Measurements from ENCODE around the gene TRPM6.
A peak's percentile ranks its signal among the peaks of the same experiment; 100 is the strongest.
"Not testable (repeated sequence)": the region's sequence is repeated elsewhere in the genome, so short reads cannot be mapped to it uniquely, and the experiment has no call there.

TRPM6 gene

DNA sequence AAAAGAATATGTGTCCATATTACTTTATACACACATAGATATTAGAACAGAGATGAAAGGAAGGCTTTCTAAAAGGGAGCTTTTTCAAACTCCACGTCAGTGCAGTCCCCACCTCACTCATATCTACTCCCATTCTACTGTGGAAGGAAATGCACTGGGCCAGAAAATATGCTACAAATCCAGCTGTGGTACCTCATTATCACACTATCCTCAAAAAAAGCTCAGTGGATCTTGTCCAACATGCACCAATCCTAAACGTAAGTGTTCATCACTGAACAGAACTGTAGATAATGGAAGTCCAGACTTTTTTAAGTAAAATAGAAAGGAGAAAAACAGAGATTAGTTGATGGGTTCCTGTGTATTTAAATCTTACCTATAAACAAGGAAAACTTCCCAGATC is 27.9 kb downstream of the TRPM6 start:
- no peak for DNase-seq (ENCODE audit: low read depth)

GRCh38 chr9:74858751-74859414 is 28.8 kb downstream of the TRPM6 start:
- no peak for DNase-seq (ENCODE audit: low read depth)

DNA sequence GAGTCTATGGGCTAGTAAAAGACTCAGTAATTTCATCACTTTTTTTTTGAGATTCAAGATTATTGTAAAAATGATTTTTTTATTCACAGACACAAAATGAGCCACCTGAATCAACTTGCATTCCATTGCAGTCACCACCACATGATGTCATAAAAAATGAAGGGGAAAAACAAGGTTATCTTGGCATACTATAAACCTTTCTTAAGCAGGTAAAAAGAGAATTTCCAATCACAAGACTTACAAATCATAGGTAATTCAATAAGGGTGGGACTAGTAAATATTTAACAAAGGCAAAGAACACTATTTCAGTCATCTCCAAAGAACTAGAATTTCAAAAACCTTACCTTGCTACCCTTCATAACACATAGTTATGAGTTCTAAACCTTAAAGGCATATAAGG is 30.7 kb downstream of the TRPM6 start:
- DNase-seq (ENCODE audit: low read depth) = no peak

GRCh38 chr9:74855072-74855471 is 32.6 kb downstream of the TRPM6 start:
- DNase-seq (ENCODE audit: low read depth) = no peak

DNA sequence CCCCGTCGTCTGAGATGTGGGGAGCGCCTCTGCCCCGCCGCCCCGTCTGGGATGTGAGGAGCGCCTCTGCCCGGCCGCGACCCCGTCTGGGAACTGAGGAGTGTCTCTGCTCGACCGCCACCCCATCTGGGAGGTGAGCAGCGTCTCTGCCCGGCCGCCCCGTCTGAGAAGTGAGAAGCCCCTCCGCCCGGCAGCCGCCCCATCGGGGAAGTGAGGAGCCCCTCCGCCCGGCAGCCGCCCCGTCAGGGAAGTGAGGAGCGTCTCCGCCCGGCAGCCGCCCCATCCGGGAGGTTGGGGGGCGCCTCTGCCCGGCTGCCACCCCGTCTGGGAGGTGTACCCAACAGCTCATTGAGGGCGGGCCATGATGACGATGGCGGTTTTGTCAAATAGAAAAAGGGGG is 34.7 kb downstream of the TRPM6 start:
- not testable (repeated sequence) for DNase-seq (ENCODE audit: low read depth)

GRCh38 chr9:74848153-74848525 is 39.6 kb downstream of the TRPM6 start:
- DNase-seq (ENCODE audit: low read depth) = no peak

DNA sequence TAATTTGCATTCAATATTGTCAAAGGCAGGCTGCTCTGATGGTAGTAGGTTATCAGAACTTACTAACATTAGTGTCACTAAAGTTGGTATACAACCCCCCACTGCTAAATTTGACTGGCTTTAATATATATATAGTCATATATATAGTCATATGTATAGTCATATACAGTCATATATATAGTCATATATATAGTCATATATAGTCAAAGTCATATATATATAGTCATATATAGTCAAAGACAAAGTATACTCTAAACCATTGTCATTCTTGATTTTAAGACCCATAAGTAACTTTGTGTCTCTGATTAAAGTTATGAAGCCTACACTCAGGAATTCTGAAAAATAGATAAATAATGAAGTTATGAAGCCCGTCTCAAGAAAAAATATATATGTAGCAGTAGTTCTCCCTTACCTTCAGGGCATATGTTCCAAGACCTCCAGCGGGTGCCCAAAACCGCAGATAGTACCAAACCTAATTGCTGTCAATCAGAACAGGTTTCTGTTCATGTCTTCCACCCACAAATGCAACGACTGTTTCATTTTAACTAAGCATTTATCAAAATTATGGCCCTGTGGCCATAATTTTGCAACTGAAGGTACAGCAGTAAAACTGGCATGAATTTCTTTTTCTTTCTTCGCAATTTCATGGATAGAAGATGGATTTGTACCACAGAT is 40.1 kb downstream of the TRPM6 start:
- no peak for DNase-seq (ENCODE audit: low read depth)

DNA sequence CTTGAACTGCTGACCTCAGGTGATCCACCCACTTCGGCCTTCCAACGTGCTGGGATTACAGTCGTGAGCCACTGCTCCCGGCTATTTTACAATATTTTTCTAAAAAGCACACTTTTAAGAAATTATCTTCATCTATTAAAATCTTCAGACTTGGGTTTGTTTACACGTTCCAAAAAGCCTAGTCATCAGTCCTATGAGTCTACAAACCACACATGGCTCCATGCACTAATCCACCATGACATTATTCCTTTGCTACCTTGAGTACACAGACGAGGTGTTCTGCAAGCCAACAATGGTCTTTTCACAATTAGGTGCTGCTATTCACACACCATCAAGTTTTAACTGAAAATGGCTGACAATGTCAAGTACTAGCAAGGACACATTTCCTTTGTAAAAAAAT is 41.0 kb downstream of the TRPM6 start:
- no peak for DNase-seq (ENCODE audit: low read depth)

- DNase-seq (ENCODE audit: low read depth) = no peak
Observed at GRCh38 chr9:74838351-74838750, 49.4 kb downstream of the TRPM6 start.

GRCh38 chr9:74824654-74825053 is 63.1 kb downstream of the TRPM6 start:
- no peak for DNase-seq (ENCODE audit: low read depth)

- no peak for DNase-seq (ENCODE audit: low read depth)
Observed at GRCh38 chr9:74821636-74822035, 66.1 kb downstream of the TRPM6 start.

- DNase-seq (ENCODE audit: low read depth) = no peak
Observed at GRCh38 chr9:74817816-74818215, 69.9 kb downstream of the TRPM6 start.

DNA sequence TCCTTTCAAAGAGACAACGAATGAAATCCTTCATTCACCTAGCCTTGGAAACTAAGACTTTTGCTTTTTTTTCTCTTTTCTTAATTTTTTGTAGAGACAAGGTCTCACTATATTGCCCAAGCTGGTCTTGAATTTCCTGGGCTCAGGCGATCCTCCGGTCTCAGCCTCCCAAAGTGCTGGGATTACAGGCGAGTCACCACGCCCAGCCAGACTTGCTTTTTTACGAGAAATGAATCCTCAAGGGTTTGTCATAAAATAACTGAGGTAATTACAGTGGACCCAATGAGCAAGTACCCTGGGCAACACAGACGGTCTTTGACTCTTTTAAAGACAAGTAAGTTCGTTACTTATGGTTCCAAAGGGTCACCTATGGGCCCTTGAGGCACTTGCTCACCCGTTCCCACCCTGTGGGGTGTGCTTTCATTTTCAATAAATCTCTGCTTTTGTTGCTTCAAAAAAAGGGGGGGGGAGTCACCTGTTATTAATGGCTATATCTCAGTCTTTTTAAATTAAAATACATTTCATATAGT is 70.4 kb downstream of the TRPM6 start:
- no peak for DNase-seq (ENCODE audit: low read depth)

DNA sequence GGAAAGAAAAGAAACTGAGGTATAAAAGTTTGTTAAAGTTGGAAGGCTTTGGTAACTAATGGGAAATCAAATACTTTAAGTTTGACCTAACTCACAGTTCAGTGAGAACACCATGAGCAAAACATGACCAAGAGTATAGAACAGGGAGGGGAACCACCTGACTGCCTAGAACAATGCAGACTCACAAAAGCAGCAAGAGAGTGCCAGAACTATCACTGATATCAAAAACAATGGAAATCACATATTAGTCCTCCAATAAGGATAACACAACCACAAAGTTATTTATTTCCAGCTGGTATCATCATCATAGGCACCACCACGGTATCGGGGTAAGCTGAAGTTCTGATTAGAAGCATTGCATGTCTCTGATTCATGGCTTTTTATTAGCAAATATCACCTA is 77.5 kb downstream of the TRPM6 start:
- no peak for DNase-seq (ENCODE audit: low read depth)

DNA sequence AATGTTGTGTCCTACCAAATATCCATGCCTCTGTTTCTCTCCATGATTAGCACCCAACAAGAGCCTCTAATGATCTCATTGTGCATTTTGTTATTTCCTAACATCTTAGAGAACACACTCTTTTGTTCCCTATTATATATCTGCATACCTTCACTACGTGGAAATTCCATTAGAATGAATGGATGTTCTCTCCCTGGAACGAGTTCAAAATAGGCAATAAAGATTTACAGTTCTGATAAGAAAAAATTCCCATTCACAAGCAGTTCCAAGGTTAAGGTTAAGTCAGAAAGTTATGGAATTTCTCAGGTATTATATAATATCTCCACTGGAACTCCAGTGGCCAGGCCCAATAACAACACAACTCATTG is 83.7 kb downstream of the TRPM6 start:
- no peak for DNase-seq (ENCODE audit: low read depth)

GRCh38 chr9:74803376-74804017 is 84.2 kb downstream of the TRPM6 start:
- DNase-seq (ENCODE audit: low read depth) = no peak

- DNase-seq (ENCODE audit: low read depth) = no peak
Observed at GRCh38 chr9:74800226-74800625, 87.5 kb downstream of the TRPM6 start.

- DNase-seq (ENCODE audit: low read depth) = no peak
Observed at GRCh38 chr9:74795803-74796202, 91.9 kb downstream of the TRPM6 start.

GRCh38 chr9:74795081-74795480 is 92.6 kb downstream of the TRPM6 start:
- no peak for DNase-seq (ENCODE audit: low read depth)

DNA sequence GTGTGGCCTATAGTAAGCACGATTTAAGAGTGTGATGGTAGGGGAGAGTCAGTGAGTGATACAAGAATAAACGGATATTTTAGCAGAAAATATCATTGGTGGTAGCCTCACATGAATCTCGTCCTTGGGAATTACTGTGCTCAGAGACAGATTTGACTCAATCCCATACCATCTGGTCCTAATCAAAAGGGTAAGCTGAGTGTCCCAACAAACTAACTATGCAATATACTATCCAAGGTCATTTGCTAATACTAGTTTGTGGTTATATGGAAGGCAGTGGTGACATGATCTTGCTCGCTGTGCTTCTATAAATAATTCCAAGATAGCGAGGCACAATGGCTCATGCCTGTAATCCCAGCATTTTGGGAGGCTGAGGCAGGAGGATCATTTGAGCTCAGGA is 103.2 kb downstream of the TRPM6 start:
- DNase-seq (ENCODE audit: low read depth) = no peak

GRCh38 chr9:74783408-74783807 is 104.3 kb downstream of the TRPM6 start:
- DNase-seq (ENCODE audit: low read depth) = no peak

DNA sequence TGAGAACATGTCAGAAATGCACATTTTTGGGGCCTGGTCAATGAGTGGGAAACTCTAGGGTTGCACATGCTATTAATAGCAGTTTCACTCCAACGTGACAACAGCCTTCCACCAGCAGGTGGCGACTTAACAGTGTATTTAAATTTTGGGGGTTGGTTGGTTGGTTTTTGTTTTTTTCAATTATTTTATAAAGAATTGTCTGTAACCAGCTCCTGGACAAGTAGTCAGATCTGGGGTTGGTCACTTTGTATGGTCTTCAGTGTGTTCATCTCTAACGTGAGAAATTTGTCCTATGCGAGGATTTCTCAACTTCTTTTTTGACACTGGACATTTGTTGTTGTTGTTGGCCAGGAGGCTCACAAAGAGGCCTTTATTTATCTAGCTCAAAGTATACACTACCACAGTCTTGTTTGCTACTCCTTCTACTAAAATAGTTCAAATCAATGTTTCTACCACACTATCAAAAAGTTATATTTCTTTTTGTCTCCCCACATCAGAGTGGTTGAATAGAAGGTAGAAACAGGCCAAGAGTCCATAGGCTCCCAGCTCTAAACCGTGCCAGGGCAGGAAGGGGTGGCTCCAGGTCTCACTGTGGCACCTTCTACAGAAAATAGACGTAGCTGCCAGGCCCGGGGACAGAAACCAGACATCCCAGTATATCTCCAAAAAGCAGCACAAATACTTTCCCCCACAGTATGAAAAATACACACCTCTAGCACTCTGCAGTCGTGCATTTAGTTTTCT is 110.4 kb downstream of the TRPM6 start:
- peak; percentile 56 for DNase-seq (ENCODE audit: low read depth)

DNA sequence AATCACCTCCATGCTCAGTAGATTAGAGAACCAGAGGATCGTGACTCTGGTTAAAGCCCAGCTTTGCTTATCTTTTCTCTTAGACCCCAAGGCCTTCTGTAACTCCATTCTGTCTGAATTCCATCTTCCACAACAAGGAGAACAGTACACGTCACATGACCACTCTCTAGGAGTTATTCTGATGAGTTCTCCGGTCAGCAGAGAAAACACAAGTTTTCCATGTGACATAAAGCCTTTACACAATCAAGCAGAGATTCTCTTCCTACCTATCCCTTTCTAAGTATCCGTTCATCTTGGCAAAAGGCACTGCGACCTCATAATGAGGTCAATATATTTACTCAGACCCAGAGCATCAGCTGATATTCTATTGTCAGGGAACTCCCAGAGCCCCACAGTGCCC is 112.3 kb downstream of the TRPM6 start:
- no peak for DNase-seq (ENCODE audit: low read depth)

Data from stimulated activated CD4-positive, alpha-beta T cell treated with anti-CD3 and anti-CD28 coated beads, Interleukin-2, amount 100 ng/mL, for 4 hours (primary cell).